ENCODE results near the gene TRAPPC14.

GRCh38 chr7:100171087-100171681 lies 12.7 kb upstream of the TRAPPC14 start:
- TF ChIP-seq CTCF (IDR thresholded peaks at IDR 0.05) (no peak), EZH2 (IDR thresholded peaks at IDR 0.05) (no peak), EZH2phosphoT487 (IDR thresholded peaks at IDR 0.05) (no peak)

Data from neural progenitor cell (in vitro differentiated cells).